SK-N-SH treated with all-trans-retinoic acid at 6 μM for 48 hours (cell line): Measurements from ENCODE around the gene BSDC1.

Source experiments
- ATAC-seq: fragments of 200-7000 bp; cut with Tn5 transposase; 3 replicates; pipeline ENCODE4 v1.9.1; 2020; ENCODE audit warnings: mild to moderate bottlenecking, moderate library complexity
- ESRRG ChIP-seq: fragments of 250-450 bp; sonication (Bioruptor Pico); IDR thresholded peaks from 2 replicates; pipeline ENCODE4 v1.6.1; 2021; ENCODE audit warnings: mild to moderate bottlenecking
- GLIS3 ChIP-seq: fragments of 250-450 bp; sonication (Bioruptor Pico); IDR thresholded peaks from 2 replicates; pipeline ENCODE4 v1.5.0; 2020; ENCODE audit warnings: mild to moderate bottlenecking, moderate library complexity
- ISL1 ChIP-seq: fragments of 250-450 bp; sonication (Bioruptor Pico); IDR thresholded peaks from 2 replicates; pipeline ENCODE4 v2.1.2; 2022; ENCODE audit warnings: mild to moderate bottlenecking, moderate library complexity
- PPARA ChIP-seq: fragments of 250-450 bp; sonication (Bioruptor Pico); IDR thresholded peaks from 2 replicates; pipeline ENCODE4 v1.5.0; 2020; ENCODE audit warnings: mild to moderate bottlenecking, borderline replicate concordance
- RARB ChIP-seq: fragments of 250-450 bp; sonication (Bioruptor Pico); IDR thresholded peaks from 2 replicates; pipeline ENCODE4 v1.8.0; 2021; ENCODE audit warnings: mild to moderate bottlenecking, moderate library complexity
- SNAI2 ChIP-seq: fragments of 250-450 bp; sonication (Bioruptor Pico); IDR thresholded peaks from 2 replicates; pipeline ENCODE4 v1.5.0; 2020; ENCODE audit warnings: mild to moderate bottlenecking, moderate library complexity
- TCF4 ChIP-seq: fragments of 250-450 bp; sonication (Bioruptor Pico); IDR thresholded peaks from 2 replicates; pipeline ENCODE4 v1.8.0; 2021; ENCODE audit warnings: mild to moderate bottlenecking, moderate library complexity, borderline replicate concordance
- TOX ChIP-seq: fragments of 250-450 bp; sonication (Bioruptor Pico); IDR thresholded peaks from 2 replicates; pipeline ENCODE4 v1.8.0; 2021; ENCODE audit warnings: mild to moderate bottlenecking, moderate library complexity, borderline replicate concordance
- ZC3H10 ChIP-seq: fragments of 250-450 bp; sonication (Bioruptor Pico); IDR thresholded peaks from 2 replicates; pipeline ENCODE4 v1.5.1; 2021; ENCODE audit warnings: mild to moderate bottlenecking, moderate library complexity
- ZFP30 ChIP-seq: fragments of 450-650 bp; formaldehyde crosslinking; IDR thresholded peaks from 2 replicates; pipeline ENCODE4 v1.5.0; 2022; ENCODE audit warnings: mild to moderate bottlenecking, moderate library complexity
- ZNF70 ChIP-seq: fragments of 450-650 bp; formaldehyde crosslinking; IDR thresholded peaks from 2 replicates; pipeline ENCODE4 v1.5.0; 2020; ENCODE audit warnings: mild to moderate bottlenecking, moderate library complexity
- ZNF8 ChIP-seq: fragments of 450-650 bp; formaldehyde crosslinking; IDR thresholded peaks from 2 replicates; pipeline ENCODE4 v1.5.0; 2020; ENCODE audit warnings: mild to moderate bottlenecking, moderate library complexity
- TF ChIP-seq, protein P1 (sequence below): fragments of 250-450 bp; sonication (Bioruptor Pico); IDR thresholded peaks from 2 replicates; pipeline ENCODE4 v1.5.0; 2020; ENCODE audit warnings: mild to moderate bottlenecking, moderate library complexity
- TF ChIP-seq, protein P2 (sequence below): fragments of 250-450 bp; sonication (Bioruptor Pico); IDR thresholded peaks from 2 replicates; pipeline ENCODE4 v1.5.1; 2021; ENCODE audit warnings: mild to moderate bottlenecking, moderate library complexity
- TF ChIP-seq, protein P3 (sequence below): fragments of 250-450 bp; sonication (Bioruptor Pico); IDR thresholded peaks from 2 replicates; pipeline ENCODE4 v1.8.0; 2021; ENCODE audit warnings: low read depth, mild to moderate bottlenecking, moderate library complexity, borderline replicate concordance
- TF ChIP-seq, protein P4 (sequence below): fragments of 250-450 bp; sonication (Bioruptor Pico); IDR thresholded peaks from 2 replicates; pipeline ENCODE4 v1.5.1; 2020; ENCODE audit warnings: low read depth, mild to moderate bottlenecking, moderate library complexity

Gene BSDC1

DNA sequence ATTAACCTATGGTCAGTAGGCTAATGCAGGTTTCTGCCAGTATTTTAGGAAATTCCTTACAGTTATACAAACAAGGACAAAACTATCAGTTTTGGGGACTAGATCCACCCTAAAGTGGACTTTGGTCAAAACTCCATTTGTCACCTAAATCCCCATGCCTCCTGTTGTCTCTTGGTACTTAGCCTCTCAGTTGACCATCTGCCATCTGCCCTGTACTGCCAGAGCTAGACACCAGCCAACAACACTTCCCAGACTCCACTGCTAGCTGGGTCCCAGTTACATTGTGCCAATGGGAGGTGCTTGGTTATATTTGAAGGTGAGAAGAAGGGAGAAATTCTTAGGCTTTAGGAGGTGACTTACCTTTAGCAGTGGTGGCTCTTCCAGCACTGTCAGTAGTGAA, 17.0 kb upstream of the BSDC1 start:
- TF ChIP-seq, protein P1, sequence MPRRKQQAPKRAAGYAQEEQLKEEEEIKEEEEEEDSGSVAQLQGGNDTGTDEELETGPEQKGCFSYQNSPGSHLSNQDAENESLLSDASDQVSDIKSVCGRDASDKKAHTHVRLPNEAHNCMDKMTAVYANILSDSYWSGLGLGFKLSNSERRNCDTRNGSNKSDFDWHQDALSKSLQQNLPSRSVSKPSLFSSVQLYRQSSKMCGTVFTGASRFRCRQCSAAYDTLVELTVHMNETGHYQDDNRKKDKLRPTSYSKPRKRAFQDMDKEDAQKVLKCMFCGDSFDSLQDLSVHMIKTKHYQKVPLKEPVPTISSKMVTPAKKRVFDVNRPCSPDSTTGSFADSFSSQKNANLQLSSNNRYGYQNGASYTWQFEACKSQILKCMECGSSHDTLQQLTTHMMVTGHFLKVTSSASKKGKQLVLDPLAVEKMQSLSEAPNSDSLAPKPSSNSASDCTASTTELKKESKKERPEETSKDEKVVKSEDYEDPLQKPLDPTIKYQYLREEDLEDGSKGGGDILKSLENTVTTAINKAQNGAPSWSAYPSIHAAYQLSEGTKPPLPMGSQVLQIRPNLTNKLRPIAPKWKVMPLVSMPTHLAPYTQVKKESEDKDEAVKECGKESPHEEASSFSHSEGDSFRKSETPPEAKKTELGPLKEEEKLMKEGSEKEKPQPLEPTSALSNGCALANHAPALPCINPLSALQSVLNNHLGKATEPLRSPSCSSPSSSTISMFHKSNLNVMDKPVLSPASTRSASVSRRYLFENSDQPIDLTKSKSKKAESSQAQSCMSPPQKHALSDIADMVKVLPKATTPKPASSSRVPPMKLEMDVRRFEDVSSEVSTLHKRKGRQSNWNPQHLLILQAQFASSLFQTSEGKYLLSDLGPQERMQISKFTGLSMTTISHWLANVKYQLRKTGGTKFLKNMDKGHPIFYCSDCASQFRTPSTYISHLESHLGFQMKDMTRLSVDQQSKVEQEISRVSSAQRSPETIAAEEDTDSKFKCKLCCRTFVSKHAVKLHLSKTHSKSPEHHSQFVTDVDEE (CRISPR knock-in tag), result no peak
- TF ChIP-seq ESRRG (CRISPR knock-in tag) (no peak), TOX (CRISPR knock-in tag) (no peak), ISL1 (CRISPR knock-in tag) (no peak), ZNF70 (CRISPR knock-in tag) (no peak), TCF4 (CRISPR knock-in tag) (no peak)
- TF ChIP-seq, protein P2, sequence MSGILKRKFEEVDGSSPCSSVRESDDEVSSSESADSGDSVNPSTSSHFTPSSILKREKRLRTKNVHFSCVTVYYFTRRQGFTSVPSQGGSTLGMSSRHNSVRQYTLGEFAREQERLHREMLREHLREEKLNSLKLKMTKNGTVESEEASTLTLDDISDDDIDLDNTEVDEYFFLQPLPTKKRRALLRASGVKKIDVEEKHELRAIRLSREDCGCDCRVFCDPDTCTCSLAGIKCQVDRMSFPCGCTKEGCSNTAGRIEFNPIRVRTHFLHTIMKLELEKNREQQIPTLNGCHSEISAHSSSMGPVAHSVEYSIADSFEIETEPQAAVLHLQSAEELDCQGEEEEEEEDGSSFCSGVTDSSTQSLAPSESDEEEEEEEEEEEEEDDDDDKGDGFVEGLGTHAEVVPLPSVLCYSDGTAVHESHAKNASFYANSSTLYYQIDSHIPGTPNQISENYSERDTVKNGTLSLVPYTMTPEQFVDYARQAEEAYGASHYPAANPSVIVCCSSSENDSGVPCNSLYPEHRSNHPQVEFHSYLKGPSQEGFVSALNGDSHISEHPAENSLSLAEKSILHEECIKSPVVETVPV (CRISPR knock-in tag), result no peak
- TF ChIP-seq, protein P3, sequence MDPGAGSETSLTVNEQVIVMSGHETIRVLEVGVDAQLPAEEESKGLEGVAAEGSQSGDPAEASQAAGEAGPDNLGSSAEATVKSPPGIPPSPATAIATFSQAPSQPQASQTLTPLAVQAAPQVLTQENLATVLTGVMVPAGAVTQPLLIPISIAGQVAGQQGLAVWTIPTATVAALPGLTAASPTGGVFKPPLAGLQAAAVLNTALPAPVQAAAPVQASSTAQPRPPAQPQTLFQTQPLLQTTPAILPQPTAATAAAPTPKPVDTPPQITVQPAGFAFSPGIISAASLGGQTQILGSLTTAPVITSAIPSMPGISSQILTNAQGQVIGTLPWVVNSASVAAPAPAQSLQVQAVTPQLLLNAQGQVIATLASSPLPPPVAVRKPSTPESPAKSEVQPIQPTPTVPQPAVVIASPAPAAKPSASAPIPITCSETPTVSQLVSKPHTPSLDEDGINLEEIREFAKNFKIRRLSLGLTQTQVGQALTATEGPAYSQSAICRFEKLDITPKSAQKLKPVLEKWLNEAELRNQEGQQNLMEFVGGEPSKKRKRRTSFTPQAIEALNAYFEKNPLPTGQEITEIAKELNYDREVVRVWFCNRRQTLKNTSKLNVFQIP (CRISPR knock-in tag), result no peak
- ATAC-seq, result no peak

DNA sequence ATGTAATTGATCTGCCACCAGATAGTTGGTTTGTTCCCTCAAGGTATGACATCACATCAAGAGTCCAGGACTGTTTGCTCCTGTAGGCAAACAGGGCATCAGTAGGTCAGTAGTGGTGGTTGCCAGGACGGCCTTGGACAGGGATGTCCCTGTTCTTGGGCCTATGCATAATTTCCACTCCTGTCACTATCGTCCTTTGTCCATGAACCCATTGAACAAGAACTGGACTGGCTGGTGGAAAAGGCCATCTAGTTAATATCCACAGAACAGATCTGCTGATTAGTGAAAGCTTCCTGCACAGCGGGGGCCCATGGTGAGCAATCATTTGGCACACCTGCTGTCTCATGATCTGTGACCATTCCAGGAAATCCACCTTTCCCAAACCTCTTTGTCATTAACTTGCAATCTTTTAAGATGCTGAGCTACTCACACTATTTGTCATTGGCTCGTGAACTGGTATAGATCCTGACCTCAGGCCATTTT, 12.4 kb upstream of the BSDC1 start:
- no peak for ATAC-seq
- no peak for TF ChIP-seq ZC3H10
- no peak for TF ChIP-seq RARB (CRISPR knock-in tag)
- TF ChIP-seq, protein P4, sequence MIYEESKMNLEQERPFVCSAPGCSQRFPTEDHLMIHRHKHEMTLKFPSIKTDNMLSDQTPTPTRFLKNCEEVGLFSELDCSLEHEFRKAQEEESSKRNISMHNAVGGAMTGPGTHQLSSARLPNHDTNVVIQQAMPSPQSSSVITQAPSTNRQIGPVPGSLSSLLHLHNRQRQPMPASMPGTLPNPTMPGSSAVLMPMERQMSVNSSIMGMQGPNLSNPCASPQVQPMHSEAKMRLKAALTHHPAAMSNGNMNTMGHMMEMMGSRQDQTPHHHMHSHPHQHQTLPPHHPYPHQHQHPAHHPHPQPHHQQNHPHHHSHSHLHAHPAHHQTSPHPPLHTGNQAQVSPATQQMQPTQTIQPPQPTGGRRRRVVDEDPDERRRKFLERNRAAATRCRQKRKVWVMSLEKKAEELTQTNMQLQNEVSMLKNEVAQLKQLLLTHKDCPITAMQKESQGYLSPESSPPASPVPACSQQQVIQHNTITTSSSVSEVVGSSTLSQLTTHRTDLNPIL (CRISPR knock-in tag), result no peak
- no peak for TF ChIP-seq GLIS3
- TF ChIP-seq ZFP30 (CRISPR knock-in tag), result no peak
- no peak for TF ChIP-seq ZNF8 (CRISPR knock-in tag)
- TF ChIP-seq, protein P2 (CRISPR knock-in tag), result no peak
- TF ChIP-seq, protein P3 (CRISPR knock-in tag), result no peak
- TF ChIP-seq PPARA, result no peak
- no peak for TF ChIP-seq SNAI2 (CRISPR knock-in tag)
- TF ChIP-seq, protein P1 (CRISPR knock-in tag), result no peak
- no peak for TF ChIP-seq ZNF70 (CRISPR knock-in tag)
- TF ChIP-seq ESRRG (CRISPR knock-in tag), result no peak
